C4-2B (cell line): ENCODE measurements around the gene PRKAR2B.

ENCODE experiments used
- ZFX ChIP-seq: fragments of 450-650 bp; IDR thresholded peaks from 2 replicates; pipeline ENCODE4 v1.6.1; 2017
- TF ChIP-seq, protein P1 (sequence below): fragments of 450-650 bp; conservative IDR thresholded peaks from 2 replicates; pipeline ENCODE4 v1.5.1; 2017; ENCODE audit warnings: mild to moderate bottlenecking

DNA sequence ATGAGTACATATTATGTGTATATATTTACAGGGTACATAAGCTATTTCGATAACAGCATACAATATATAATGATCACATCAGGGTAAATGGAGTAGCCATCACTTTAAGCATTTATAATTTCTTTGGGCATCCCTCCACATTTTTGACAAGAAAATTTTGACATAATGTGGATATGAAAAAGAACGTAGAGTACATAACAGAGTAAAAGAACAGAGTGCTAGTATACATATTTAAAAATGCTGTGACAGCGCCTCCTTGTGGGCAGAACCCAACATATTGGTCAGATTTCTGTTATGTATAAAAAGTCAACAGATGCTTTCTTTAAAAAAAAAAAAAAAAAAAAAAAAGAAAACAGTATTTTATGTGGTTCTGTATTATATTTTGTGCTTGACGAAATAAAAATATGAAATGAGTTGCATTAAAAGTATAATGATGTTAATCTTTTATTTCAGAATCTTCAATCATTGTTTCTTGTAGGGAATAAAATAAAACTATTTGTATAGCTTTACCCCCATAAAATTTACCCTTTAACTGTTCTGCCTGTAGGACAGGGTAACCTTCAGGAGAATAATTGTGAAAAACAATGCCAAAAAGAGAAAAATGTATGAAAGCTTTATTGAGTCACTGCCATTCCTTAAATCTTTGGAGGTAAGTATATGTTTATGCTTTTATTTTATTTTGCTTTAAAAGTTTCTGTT, 106.0 kb downstream of the PRKAR2B start:
- TF ChIP-seq, protein P1, sequence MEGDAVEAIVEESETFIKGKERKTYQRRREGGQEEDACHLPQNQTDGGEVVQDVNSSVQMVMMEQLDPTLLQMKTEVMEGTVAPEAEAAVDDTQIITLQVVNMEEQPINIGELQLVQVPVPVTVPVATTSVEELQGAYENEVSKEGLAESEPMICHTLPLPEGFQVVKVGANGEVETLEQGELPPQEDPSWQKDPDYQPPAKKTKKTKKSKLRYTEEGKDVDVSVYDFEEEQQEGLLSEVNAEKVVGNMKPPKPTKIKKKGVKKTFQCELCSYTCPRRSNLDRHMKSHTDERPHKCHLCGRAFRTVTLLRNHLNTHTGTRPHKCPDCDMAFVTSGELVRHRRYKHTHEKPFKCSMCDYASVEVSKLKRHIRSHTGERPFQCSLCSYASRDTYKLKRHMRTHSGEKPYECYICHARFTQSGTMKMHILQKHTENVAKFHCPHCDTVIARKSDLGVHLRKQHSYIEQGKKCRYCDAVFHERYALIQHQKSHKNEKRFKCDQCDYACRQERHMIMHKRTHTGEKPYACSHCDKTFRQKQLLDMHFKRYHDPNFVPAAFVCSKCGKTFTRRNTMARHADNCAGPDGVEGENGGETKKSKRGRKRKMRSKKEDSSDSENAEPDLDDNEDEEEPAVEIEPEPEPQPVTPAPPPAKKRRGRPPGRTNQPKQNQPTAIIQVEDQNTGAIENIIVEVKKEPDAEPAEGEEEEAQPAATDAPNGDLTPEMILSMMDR, result peak; percentile 92
- TF ChIP-seq ZFX, result no peak
